ENCODE results near the gene ASNS. TPM values are rescaled to one million over a fixed set of nuclear protein-coding genes. Genes with fewer than 3 reads are reported as not detected.
"Not testable (repeated sequence)": the region's sequence is repeated elsewhere in the genome, so short reads cannot be mapped to it uniquely, and the experiment has no call there.

The ASNS gene
- total and polyA plus RNA-seq, 2 experiments from 2014 or later = 163 to 166 TPM

DNA sequence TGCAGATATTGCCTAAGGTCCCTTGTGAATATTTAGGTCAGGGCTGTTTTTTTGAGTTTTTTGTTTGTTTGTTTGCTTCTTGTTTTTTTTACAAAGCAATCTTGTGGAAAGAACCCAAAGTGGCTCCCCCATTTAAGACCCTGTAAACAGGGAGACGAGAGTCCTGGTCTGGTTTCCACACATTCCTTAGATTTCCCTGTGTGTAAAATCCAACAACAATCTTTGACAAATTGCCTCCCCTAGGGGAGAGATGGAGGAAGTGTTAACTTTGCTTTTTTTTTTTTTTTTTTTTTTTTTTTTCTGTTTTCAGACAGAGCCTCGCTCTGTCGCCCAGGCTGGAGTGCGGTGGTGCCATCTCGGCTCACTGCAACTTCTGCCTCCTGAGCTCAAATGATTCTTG lies 40.1 kb upstream of the ASNS start:
- not testable (repeated sequence) for H3K79me2 ChIP-seq (replicated peaks; ENCODE audit: insufficient read depth); H3K4me2 ChIP-seq; H4K20me1 ChIP-seq (replicated peaks; ENCODE audit: insufficient read depth); H2AFZ ChIP-seq; H3K27me3 ChIP-seq (ENCODE audit: insufficient read depth); H3K4me3 ChIP-seq; H3K4me3 Mint-ChIP-seq; H3F3A ChIP-seq (replicated peaks; ENCODE audit: low read depth); H3K27ac ChIP-seq (ENCODE audit: low read depth); ATAC-seq; H3K9me2 ChIP-seq (ENCODE audit: insufficient read depth); H3K36me3 Mint-ChIP-seq (ENCODE audit: low read depth); H3K36me3 ChIP-seq (ENCODE audit: insufficient read depth); DNase-seq (ENCODE audit: low spot score); H3K27me3 Mint-ChIP-seq (ENCODE audit: insufficient read depth, low read depth, poor library complexity); H3K9me3 Mint-ChIP-seq; H3K27ac Mint-ChIP-seq; H3K4me1 ChIP-seq (ENCODE audit: insufficient read depth)
- TF ChIP-seq, protein P1, sequence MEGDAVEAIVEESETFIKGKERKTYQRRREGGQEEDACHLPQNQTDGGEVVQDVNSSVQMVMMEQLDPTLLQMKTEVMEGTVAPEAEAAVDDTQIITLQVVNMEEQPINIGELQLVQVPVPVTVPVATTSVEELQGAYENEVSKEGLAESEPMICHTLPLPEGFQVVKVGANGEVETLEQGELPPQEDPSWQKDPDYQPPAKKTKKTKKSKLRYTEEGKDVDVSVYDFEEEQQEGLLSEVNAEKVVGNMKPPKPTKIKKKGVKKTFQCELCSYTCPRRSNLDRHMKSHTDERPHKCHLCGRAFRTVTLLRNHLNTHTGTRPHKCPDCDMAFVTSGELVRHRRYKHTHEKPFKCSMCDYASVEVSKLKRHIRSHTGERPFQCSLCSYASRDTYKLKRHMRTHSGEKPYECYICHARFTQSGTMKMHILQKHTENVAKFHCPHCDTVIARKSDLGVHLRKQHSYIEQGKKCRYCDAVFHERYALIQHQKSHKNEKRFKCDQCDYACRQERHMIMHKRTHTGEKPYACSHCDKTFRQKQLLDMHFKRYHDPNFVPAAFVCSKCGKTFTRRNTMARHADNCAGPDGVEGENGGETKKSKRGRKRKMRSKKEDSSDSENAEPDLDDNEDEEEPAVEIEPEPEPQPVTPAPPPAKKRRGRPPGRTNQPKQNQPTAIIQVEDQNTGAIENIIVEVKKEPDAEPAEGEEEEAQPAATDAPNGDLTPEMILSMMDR (conservative IDR thresholded peaks at IDR 0.05; ENCODE audit: low read depth in 2 of 2) = peak; percentile 20 to 21; a peak in 2 of 4 replicates
- peaks cover 12% of the 10 kb centered on the region for H3K4me1 Mint-ChIP-seq

DNA sequence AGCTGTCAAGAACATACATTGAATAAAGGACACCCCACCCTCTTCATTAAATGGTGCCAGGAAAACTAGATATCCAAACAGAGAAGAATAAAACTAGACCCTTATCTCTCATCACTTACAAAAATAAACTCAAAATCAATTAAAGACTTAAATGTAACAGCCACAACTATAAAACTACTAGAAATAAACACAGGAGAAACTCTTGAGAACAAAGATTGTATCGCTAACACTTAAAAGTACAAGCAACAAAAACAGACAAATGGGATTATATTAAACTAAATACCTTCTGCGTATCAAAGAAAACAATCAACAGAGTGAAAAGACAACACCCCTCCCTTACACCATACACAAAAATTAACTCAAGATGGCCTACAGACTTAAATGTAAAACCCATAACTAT lies 24.7 kb upstream of the ASNS start:
- H3K36me3 ChIP-seq (ENCODE audit: insufficient read depth); H4K20me1 ChIP-seq (replicated peaks; ENCODE audit: insufficient read depth); H3K36me3 Mint-ChIP-seq (ENCODE audit: low read depth); H3K9me2 ChIP-seq (ENCODE audit: insufficient read depth); H2AFZ ChIP-seq; H3K27ac ChIP-seq (ENCODE audit: low read depth); H3K4me1 Mint-ChIP-seq; H3K27ac Mint-ChIP-seq; H3K9me3 Mint-ChIP-seq; H3K4me3 Mint-ChIP-seq; H3K79me2 ChIP-seq (replicated peaks; ENCODE audit: insufficient read depth); H3K4me2 ChIP-seq; H3F3A ChIP-seq (replicated peaks; ENCODE audit: low read depth); ATAC-seq; DNase-seq (ENCODE audit: low spot score); H3K27me3 Mint-ChIP-seq (ENCODE audit: insufficient read depth, low read depth, poor library complexity); H3K4me1 ChIP-seq (ENCODE audit: insufficient read depth); H3K4me3 ChIP-seq; H3K27me3 ChIP-seq (ENCODE audit: insufficient read depth): not testable (repeated sequence)

DNA sequence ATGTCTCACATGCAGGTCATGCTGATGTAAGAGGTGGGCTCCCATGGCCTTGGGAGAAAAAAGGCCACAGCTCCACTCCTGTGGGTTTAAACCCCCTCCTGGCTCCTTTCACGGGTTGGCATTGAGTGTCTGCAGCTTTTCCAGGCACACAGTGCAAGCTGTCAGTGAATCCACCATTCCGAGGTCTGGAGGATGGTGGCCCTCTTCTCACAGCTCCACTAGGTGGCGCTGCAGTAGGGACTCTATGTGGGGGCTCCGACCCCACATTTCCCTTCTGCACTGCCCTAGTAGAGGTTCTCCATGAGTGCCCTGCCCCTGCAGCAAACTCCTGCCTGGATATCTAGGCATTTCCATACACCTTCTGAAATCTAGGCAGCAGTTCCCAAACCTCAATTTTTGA lies 19.5 kb upstream of the ASNS start:
- H3K9me2 ChIP-seq (ENCODE audit: insufficient read depth); H3K4me1 Mint-ChIP-seq; H3K4me3 ChIP-seq; H3K27me3 Mint-ChIP-seq (ENCODE audit: insufficient read depth, low read depth, poor library complexity); H3K27ac Mint-ChIP-seq; H3K36me3 ChIP-seq (ENCODE audit: insufficient read depth); H3F3A ChIP-seq (replicated peaks; ENCODE audit: low read depth); H3K4me3 Mint-ChIP-seq; ATAC-seq; H3K27me3 ChIP-seq (ENCODE audit: insufficient read depth); H4K20me1 ChIP-seq (replicated peaks; ENCODE audit: insufficient read depth); H3K4me1 ChIP-seq (ENCODE audit: insufficient read depth); H3K27ac ChIP-seq (ENCODE audit: low read depth); H2AFZ ChIP-seq; H3K79me2 ChIP-seq (replicated peaks; ENCODE audit: insufficient read depth); H3K36me3 Mint-ChIP-seq (ENCODE audit: low read depth); H3K4me2 ChIP-seq: not testable (repeated sequence)
- DNase-seq (ENCODE audit: low spot score) = peak; percentile 14
- peaks cover 16% of the 10 kb centered on the region; the same call in 2 of the 3 replicates for H3K9me3 Mint-ChIP-seq
- TF ChIP-seq, protein P1 (conservative IDR thresholded peaks at IDR 0.05; ENCODE audit: low read depth in 2 of 2) = peak; percentile 49 to 53

DNA sequence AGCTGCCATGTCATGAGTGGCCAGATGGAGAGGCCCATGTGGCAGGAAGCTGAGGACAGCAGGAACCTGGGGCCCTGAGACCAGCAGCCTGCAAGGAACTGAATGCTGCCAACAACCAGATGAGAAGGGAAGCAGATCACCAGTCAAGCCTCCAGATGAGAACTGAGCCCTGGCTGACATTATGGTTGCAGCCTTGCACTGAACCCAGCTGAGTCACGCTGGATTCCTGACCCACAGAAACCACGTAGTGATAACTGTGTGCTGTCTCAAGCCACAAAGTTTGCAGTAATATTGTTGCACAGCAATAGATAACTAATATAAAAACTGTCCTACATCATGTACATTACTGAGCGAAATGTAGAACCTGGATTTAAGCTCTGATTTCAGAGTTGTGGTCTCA lies 7.3 kb upstream of the ASNS start:
- not testable (repeated sequence) for H3K27me3 Mint-ChIP-seq (ENCODE audit: insufficient read depth, low read depth, poor library complexity); H4K20me1 ChIP-seq (replicated peaks; ENCODE audit: insufficient read depth)

DNA sequence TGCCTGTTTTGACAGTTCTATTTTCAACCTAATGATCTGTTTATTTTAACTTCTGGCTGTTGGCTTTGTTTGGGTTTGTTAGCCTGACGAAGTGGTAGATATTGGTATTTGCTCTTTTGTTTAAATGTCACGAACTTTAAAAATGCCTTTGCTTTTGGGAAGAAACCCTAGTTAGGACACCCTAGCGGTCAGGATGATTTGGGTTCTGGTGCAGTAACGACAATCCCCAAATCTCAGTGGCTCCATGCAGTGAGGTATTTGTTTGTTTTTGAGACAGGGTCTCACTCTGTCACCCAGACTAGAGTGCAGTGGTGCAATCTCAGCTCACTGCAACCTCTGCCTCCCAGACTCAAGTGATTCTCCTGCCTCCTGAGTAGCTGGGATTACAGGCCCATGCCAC lies 2.7 kb upstream of the ASNS start:
- not testable (repeated sequence) for H3K27ac ChIP-seq (ENCODE audit: low read depth); H3F3A ChIP-seq (replicated peaks; ENCODE audit: low read depth); H3K4me2 ChIP-seq; H3K9me3 Mint-ChIP-seq; H2AFZ ChIP-seq; H3K36me3 ChIP-seq (ENCODE audit: insufficient read depth); H3K4me3 Mint-ChIP-seq; ATAC-seq; H3K9me2 ChIP-seq (ENCODE audit: insufficient read depth); DNase-seq (ENCODE audit: low spot score); H3K36me3 Mint-ChIP-seq (ENCODE audit: low read depth); H3K4me3 ChIP-seq; H3K27ac Mint-ChIP-seq
- Mint-ChIP-seq H3K27me3 (ENCODE audit: insufficient read depth, low read depth, poor library complexity) (peaks cover 17% of the 10 kb centered on the region), H3K4me1 (peaks cover 29% of the 10 kb centered on the region)
- Histone ChIP-seq H4K20me1 (replicated peaks; ENCODE audit: insufficient read depth) (peaks cover 12% of the 10 kb centered on the region; the same call in 1 of the 2 replicates), H3K4me1 (ENCODE audit: insufficient read depth) (peaks cover 15% of the 10 kb centered on the region), H3K79me2 (replicated peaks; ENCODE audit: insufficient read depth) (peaks cover 18% of the 10 kb centered on the region), H3K27me3 (ENCODE audit: insufficient read depth) (peaks cover 27% of the 10 kb centered on the region)

More for the DNA sequence above, 7.3 kb upstream of the ASNS start:
- not testable (repeated sequence) for H3K9me3 Mint-ChIP-seq; ATAC-seq; H3K27ac ChIP-seq (ENCODE audit: low read depth); DNase-seq (ENCODE audit: low spot score); H3K36me3 Mint-ChIP-seq (ENCODE audit: low read depth); H3K4me3 Mint-ChIP-seq; H3K27ac Mint-ChIP-seq; H3K79me2 ChIP-seq (replicated peaks; ENCODE audit: insufficient read depth); H3K36me3 ChIP-seq (ENCODE audit: insufficient read depth); H2AFZ ChIP-seq; H3K4me3 ChIP-seq; H3F3A ChIP-seq (replicated peaks; ENCODE audit: low read depth); H3K4me1 ChIP-seq (ENCODE audit: insufficient read depth); H3K9me2 ChIP-seq (ENCODE audit: insufficient read depth); H3K4me2 ChIP-seq; H3K4me1 Mint-ChIP-seq
- H3K27me3 ChIP-seq (ENCODE audit: insufficient read depth) = peaks cover 14% of the 10 kb centered on the region
